Measurements from ENCODE around the gene CTNNA3.

The CTNNA3 gene

DNA sequence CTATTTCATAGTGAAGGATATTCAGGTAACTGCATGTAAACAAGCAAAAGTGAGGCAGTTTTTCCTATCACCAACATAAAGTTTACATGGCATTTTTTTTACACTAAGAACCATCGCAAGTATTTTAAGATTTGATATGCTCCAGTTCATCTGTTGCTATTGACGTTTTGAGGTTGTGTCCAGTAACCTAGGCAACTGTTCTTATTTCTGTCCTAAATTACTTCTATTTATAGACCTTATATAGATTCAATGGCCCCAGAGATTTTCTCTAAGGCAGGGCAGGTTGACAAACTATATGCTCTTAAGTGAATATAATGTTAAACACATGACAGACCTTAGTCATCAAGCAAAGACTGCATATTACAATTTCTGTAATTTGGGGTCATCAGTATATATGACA, 1600.4 kb downstream of the CTNNA3 start:
- DNase-seq (ENCODE audit: low spot score) = peak; percentile 2

DNA sequence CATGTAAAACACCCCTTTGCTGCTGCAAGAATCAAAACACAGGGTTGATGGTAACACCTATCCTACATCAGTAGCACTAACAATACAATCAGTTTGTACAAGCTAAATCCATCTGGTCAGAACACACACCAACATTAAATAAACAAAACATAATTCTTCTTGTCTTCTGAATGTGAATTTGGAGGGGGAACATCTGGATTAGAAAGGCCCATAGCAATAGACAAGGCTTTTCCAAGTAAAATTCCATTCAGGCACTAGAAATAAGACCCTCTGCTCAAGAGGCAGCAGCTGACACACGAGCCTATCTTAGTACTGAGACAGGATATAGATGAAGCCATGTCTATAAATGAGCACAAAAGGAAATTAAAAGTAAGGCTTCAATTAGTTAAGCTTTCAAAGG, 1610.1 kb downstream of the CTNNA3 start:
- no peak for DNase-seq (ENCODE audit: low spot score)

DNA sequence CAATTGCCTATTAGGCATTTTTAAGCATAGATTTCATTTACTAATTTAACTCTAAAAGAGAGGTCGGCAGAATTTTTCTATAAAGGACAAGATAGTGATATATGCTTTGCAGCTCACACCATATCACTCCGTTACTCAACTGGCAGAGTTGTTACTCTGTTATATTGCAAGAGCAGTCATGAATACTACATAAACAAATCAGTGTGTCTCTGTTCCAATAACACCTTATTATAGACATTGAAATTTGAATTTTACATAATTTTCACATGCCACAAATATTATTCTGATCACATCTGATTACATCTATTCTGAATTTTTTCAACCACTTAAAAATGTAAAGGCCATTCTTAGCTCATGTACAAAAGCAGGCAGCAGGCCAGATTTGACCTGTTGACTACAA, 1624.1 kb downstream of the CTNNA3 start:
- no peak for DNase-seq (ENCODE audit: low spot score)

DNA sequence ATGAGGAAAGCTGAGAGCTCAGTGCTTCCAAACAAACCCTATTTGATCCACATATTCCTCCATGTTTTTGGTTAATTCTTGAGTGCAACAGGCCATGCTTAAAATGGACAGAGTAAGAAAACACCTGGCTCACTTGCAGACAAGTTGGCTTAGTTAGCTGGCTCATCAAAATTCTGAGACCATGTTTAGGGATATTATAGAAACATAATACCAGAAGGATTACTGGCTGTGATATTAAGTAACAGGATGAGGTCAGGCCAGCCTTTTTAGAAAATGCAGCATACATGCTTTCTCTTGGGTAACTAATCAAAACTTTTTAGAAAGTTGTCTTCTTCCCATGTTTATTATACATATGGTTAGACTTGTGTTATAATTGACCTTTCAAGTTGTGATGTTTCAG, 1637.4 kb downstream of the CTNNA3 start:
- no peak for DNase-seq (ENCODE audit: low spot score)

DNA sequence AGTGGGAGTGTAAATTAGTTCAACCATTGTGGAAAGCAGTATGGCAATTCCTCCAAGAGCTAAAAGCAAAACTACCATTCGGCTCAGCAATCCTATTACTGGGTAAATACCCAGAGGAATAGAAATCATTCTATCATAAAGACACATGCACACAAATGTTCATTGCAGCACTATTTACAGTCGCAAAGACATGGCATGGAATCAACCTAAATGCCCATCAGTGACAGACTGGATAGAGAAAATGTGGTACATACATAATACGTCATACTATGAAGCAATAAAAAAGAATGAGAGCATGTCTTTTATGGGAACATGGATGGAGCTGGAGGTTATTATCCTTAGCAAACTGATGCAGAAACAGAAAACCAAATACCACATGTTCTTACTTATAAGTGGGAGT, 1646.7 kb downstream of the CTNNA3 start:
- no peak for DNase-seq (ENCODE audit: low spot score)

DNA sequence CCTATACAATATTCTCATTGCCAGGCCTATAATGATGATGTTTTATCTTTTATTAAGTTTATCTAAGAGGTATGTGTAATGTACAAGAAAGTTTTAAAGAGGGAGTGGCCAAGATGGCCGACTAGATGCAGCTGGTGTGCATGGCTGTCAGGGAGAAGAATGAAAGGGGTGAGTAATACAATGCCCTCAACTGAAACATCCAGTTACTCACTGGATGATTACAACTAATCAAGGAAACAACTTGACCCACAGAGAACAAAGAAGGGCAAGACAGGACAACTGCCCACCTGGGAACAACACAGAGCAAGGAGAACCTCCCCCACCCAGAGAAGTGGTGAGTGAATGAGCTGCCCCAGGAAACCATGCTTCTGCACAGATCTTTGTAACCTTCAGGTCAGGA, 1650.1 kb downstream of the CTNNA3 start:
- DNase-seq (ENCODE audit: low spot score) = no peak

DNA sequence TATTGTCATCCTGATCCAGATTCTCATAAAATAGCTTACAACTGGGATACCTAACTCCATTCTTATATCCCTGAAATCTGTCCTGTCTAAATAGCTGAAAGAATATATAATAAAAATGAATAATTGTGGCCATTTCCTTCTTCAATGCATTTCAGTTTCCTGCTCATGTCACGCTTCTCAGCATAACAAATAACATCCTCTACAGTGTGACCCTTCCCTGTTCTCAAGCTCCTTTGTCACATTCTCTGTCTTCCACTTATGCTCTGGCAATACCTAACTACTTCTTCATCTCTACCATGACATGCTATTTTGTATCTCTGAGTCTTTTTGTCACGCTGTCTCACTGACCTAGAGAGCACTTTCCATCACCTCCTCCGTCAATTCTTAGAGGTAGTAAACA, 1654.2 kb downstream of the CTNNA3 start:
- no peak for DNase-seq (ENCODE audit: low spot score)

DNA sequence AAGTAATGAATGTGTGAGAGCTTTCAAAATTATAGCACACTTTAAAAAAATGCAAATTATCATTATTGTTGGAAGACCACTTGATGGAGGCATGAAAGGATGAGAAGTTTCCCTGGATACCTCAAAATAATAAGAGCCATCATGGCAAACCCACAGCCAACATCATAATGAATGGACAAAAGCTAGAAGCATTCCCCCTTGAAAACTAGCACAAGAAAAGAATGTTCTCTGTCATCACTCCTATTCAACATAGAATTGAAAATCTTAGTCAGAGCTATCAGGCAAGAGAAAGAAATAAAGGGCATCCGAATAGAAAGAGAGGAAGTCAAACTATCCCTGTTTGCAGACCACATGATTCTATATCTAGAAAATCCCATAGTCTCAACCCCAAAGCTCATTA, 1657.4 kb downstream of the CTNNA3 start:
- no peak for DNase-seq (ENCODE audit: low spot score)

DNA sequence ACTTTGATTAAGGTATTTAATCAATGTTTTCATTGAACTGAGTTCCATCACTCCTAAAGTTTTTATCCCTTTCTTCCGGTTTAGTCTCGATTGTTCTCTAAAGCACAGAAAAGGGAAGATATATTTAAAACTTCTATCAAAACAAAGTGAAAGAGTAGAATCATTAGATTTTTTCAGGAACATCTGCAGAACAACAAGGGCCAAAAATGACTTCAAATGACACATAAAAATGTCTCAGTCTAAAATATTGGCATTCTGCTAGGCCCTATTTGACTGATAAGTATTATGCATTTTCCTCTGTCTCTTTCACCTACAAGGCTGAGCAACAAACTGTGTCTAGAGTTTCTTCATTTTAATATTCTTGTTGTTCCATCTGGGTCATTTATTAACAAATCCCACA, 1669.7 kb downstream of the CTNNA3 start:
- no peak for DNase-seq (ENCODE audit: low spot score)

DNA sequence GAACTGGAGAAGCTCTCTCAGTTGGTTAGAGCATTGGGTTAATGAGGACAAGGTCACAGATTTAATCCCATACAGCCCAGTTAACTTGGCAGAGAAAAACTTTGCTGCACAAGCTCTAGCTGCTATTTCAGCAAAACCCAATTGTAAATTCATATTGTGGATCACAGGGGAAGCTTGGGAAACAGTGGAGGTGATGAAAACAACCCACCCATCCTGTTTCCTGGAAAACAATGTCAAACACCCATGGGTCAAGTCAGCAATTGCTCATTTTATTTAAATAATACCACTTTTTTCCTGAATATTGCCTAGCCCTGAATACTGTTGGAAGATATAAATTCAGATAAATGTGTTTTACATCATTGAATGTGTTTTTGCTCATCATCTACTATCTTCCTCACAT, 1670.8 kb downstream of the CTNNA3 start:
- no peak for DNase-seq (ENCODE audit: low spot score)

DNA sequence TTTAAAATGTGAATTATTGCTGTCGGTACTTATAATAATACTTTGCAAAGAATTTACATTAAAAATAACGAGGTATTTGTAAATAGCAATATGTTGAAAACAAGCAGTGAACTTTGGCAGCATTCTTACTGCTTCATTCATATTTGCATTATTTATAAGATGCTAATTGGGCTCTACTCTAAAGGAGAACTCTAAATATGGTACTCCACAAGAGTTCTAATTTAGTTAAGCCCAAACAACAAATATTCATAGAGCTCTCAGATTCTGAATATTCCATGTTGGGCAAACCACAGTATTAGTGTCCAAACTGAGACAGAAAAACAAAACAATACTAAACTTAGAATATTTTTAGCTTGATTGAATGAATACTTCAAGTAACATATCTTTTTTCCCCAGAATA, 1674.6 kb downstream of the CTNNA3 start:
- no peak for DNase-seq (ENCODE audit: low spot score)

DNA sequence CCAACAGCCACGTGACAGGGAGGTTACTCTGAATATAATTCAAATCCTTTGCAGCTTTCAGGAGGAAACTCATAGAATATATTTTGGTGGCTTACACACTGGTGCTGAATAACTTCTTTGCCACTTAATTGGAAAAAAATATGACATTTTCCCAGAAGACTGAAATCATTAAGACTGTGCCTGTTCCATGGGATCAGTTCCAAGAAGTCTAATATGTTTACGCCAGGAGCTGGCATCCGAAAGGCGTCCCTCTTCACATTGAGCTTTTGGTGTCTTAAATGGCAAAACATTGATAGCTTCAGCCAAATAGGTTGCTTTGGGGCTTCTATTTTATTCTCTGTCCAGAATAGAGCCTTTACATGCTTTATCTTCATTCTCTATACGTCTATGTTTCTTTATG, 1687.8 kb downstream of the CTNNA3 start:
- no peak for DNase-seq (ENCODE audit: low spot score)

DNA sequence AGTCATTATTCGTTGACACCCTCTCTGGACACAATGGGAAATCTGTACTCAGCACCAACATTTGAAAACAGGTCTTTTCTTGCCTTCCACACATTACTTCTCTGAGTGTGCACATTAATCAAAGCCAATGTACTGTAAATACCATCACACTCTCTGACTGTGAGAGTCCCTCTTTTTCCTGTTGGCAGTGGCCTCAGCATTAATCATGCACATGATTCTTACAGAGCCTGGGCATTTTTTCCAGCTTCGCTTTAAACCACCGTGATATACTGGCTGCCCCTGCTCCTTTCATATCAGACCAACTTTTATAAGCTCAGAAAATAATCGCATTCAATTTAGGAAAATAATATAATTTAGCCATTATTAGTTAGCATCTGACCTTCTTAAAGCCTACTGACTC, 1689.6 kb downstream of the CTNNA3 start:
- no peak for DNase-seq (ENCODE audit: low spot score)

DNA sequence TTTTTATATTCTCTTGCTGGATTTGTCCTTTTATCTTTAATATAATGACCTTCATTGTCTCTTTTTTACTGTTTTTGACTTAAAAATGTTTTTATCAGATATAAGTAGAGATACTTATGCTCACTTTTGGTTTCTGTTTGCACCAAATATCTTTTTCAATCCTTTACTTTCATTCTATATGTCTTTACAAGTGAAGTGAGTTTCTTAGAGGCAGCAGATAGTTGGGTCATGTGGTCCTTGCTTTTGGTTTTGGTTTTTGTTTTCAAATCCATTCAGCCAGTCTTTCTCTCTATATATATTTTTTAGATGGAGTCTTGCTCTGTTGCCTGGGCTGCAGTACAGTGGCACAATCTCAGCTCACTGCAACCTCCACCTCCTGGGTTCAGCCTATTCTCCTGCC, 1702.5 kb downstream of the CTNNA3 start:
- DNase-seq (ENCODE audit: low spot score) = no peak

DNA sequence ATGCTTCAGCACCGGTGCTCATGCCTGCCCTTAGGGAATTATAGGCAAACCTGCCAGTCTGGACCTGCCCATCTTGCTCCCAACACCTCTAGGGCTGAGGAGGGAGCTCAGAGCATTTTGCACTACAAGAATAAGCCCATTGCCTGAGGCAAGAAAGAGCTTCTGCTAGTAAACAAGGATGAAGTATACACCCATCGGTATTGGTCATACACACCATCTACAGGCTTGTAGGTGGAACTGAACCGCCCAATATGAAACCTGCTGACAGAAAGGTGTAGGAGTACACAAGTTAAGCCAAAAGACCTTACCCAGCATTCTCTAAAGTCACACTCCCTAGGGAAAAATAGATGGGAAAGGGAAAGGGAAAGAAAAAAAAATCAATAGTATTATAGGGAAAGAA, 1727.1 kb downstream of the CTNNA3 start:
- no peak for DNase-seq (ENCODE audit: low spot score)

DNA sequence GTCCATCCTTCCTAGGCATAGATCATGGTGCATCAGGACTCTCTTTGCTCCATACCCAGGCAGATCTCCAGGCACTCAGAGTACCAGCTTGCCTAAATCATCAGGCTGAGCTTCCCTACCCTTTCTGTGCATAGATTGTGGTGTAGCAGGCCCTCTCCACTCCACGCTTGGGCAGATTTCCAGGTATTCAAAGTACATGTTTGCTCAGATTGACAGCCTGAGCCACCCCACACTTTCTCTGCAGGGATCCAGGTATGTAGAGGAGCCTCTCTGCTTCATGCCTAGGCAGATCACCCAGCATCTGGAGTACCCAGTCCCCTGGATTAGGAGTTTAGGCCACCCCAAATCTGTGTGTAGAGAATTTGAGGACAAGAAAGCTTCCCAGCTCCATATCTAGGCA, 1727.6 kb downstream of the CTNNA3 start:
- no peak for DNase-seq (ENCODE audit: low spot score)

DNA sequence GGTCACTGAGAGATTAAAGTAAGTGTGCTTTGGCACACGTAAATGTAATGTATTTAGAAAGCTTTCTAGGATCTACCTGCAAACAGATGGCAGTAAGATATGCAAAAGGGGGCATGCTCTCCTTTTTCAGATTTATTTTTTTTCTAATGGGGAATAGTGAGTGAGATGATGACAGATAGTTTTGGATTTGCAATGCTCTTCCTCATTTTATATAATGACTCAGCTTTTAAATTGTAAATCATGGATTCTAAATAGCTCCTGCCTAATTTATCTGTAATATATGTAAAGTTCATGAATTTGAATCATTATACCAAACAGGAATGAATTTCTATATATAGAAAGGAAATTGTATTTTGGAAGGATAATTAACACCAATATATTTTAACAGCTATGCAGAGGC, 1731.8 kb downstream of the CTNNA3 start:
- no peak for DNase-seq (ENCODE audit: low spot score)

DNA sequence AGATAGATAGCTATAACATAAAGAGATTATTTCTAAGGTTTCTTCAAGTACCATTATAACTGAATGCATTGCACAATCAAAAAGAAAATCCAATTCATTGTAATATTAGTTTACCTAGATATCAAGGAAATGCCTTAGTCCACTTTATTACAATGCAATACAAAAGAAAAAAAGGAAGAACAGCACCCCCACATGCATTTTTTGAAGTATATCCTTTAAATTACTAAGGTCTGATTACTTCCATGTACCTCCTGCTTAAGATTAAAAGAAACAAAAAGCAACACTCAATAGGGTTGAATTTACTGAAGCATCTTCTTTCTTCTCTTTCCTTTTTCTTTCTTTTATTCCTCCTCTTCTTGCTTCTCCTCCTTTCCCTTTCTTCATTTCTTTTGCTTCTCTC, 1743.9 kb downstream of the CTNNA3 start:
- peak; percentile 6 for DNase-seq (ENCODE audit: low spot score)

DNA sequence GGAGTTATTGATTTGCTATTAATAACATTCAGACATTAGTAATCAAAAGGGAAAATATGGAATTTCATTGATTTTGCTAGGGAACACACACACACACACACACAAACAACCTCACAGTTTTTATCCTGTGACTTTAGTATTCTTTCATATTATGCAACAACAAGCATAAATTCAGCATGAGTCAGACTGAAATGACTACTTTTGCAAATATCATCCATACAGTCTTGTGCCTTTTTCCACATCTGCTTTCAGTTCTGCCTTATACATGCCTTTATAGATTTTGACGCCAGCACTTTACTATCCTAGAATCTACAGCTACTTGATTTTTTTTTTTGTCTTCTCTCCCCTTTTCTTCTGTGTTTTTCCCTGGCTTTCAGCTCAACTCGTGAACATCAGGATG, 1745.9 kb downstream of the CTNNA3 start:
- DNase-seq (ENCODE audit: low spot score) = no peak

DNA sequence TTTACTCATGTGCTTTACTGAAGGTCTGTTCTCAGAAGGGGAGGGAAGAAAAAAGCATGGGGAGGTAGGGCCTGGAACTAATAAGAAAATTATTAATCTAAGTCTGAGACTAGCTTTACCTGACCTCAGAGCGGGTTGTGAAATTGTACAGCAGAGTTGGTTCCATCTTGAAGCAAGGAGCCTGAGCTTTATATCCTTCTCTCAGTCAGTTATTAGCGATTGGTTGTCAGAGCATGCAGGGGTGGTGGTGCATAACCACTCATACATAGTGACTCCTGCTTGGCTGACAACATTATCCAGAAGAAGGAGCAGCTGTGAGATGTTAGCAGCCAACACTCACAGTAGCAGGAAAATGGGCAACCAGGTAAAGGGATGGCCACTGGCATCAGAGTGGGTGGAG, 1746.5 kb downstream of the CTNNA3 start:
- DNase-seq (ENCODE audit: low spot score) = no peak

DNA sequence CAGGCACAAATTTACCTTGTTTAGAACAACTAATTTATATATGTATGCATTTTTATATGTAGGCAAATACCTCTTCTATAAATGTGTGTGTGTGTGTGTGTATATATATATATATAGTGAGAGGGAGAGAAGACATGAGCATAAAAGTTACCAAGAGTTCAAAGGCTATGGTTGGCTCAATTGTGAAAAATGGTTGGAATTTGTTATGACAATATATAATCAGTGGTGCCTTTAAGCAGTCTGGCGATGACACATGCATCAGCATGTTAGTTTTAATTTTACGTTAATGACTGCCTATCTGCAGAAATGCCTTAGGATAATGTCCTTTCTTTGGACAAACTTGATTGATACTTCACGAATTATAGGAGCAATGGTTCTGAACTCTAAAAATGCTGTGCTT, 1750.9 kb downstream of the CTNNA3 start:
- DNase-seq (ENCODE audit: low spot score) = no peak

DNA sequence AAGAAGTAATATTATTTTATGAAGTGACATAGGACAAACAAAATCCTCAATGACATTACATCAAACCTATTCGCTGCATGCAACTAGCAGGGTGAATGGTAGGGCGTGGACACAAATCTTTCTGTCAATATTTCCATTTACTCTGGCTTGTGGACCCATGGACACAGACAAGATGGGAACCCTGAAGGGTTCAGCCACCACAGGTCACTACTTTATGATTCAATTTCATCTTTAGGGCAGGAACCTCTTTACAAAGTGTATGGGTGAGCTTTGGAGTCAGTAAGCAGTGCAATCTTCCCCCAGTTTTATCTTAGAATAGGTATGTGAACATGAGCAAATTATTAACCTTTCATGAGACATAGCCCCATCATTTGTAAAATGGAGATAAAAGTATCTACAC, 1752.5 kb downstream of the CTNNA3 start:
- DNase-seq (ENCODE audit: low spot score) = no peak

DNA sequence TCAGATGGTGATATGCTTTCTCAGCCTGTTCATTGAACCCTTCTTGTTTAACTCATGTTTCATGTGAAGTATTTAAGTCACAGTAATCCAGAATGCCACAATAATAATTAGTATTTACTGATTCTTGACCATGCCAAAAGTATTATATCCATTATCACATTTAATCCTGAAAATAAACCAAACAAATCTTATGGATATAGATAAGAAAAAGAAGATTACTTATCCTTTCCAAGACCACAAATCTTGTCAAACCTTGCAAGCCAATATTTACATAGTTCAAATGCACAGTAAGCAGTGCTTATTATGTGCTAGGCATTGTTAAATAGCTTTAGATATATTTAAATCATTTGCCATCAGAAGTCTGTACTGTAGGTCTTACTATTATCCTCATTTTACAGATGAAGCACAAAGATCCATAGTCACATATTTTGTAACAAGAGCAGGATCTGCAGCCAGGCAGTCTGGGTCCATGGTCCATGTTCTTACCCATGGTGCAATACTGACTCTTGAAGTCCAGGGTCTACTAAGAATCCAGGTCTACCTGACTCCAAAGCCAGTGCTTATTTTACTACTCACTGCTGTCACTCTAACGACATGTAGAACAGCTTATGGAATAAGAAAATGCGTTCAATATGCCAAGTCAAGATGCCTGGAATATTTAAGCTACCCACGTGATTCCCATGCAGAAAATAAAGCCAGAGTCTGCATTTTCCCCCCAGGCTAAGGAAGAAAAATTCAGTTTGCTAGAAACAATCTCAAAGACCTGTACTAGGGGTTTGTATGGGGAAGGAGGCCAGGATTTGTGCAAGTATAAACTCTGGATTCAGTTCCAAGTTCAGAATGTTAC, 1755.0 kb downstream of the CTNNA3 start:
- DNase-seq (ENCODE audit: low spot score) = no peak

DNA sequence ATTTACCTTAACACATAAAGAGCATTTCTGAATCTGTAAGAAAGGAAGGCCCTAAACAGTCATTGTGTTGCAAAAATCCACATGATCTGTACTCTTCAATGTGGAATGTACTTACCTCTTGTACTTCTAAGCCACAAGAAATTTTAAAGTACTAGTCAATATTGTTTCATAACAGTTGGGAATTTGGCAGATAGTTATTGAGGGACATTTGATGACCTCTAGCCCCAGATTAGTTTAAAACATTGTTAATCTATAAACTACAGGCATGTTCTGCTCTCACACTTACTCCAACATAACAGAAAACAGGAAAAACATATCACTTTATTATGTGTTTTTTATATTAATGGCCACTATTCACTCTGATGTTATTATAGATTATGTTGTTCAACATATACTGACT, 1755.9 kb downstream of the CTNNA3 start:
- DNase-seq (ENCODE audit: low spot score) = no peak

Data from NAMALWA (cell line).